Stimulated activated CD4-positive, alpha-beta T cell treated with anti-CD3 and anti-CD28 coated beads, Interleukin-4, amount 100 ng/mL, for 24 hours (primary cell): ENCODE data around the gene INSR.
A peak's percentile ranks its signal among the peaks of the same experiment; 100 is the strongest.
"Not testable (repeated sequence)": the region's sequence is repeated elsewhere in the genome, so short reads cannot be mapped to it uniquely, and the experiment has no call there.

ENCODE experiments used
- DNase-seq: peaks from one replicate; pipeline ENCODE4 v3.0.0-alpha.2; 2020

The INSR gene

DNA sequence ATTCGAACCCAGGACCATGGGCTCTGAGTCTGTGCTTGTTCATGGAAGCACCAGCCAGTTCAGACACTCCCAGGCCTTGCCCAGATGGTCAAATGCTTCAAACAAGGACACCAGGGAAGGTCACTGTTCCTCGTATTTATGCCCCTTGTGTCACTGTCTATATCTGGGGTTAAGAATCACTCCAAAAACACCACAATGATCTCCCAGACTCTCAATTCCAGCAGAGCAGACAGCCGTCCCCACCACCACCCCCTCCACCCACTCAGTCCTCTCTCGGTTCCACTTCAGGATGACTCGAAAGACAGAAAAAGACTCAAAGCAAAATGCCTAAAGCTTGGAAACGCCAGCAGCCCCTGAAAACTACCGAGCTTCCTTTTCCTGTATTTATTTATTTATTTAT lies 79.0 kb downstream of the INSR start:
- no peak for DNase-seq

DNA sequence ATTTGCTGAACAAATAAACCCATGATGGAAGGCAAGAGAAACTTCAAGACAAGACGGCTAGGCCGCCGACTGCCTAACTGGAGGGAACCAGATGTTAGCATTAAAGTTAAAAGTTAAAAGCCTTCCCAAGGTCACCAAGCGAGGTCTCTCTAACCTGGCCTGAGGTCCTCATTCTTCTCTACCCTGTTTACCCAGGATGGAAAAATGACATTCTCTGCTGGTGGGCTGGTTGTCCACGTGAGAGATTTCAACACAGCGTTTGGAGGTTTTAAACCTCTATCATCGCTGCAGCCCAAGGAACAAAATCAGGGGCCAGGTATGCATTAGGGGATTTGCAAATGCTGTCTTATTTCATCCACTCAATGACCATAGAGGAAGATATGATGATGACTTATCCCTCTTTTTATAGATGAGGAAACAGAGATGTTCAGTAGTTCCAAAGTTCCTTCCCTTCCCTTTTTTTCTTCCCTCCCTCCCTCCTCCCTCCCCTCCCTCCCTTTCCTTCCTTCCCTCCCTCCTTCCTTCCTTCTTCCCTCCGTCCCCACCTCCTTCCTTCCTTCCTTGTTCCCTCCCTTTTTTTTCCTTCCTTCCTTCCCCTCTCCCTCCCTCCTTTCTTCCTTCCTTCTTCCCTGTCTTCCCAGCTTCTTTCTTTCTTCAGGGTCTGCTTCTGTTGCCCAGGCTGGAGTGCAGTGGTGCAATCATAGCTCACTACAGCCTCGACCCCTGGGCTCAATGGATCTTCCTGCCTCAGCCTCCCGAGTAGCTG lies 79.7 kb downstream of the INSR start:
- no peak for DNase-seq

DNA sequence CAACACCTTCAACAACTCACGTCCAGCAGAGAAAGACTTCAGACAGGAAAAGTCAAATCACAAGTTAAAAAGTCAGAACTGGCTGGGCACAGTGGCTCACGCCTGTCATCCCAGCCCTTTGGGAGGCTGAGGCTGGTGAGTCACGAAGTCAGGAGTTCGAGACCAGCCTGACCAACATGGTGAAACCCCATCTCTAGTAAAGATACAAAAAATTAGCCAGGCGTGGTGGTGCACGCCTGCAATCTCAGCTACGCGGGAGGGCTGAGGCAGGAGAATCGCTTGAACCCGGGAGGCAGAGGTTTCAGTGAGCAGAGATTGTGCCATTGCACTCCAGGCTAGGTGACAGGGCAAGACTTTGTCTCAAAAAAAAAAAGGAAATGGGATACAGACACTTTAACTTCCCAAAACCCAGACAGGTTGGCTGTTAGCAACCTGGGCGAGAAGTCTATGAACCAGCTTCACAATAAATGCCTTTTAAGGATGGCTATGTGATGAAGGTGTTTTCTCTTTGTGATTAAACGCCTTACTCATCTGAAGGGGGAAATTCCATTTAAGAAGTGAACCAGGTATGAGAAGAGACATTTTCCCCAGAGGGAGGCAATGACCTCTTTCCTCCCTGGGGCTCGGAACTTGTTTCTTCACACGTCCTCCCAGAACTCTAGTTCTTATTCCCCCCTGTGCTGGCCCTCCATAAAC lies 80.4 kb downstream of the INSR start:
- DNase-seq = no peak

DNA sequence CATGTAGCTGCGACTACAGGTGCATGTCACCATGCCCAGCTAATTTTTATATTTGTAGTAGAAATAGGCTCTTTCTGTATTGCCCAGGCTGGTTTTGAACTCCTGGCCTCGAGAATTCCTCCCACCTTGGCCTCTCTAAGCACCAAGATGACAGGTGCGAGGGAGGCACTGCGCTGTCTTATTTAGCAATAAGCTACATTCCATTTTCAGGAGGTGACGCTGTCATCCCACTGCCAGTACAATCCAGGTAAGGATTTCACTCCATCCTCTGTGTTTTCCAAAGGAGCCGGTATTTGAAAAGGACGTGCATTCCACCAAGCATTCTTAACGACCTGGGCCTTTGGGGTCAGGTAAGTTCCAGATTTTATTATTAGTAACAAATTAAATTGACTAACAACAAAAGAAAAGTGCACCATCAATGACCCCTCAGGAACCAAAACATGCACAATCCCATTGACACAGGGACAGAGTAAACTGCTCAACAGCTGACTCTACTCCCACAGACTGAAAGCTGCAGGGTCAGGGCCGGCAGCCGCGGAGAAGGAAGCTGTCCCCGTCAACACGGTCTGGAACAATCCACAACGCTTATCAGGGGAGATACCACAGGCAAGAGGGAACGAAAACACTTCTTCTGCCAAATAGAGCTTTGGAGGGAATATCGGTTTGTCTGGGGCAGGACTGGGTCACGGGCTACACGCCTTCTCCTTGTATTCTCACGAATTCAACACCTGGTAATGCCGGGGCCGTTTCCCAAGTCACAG lies 82.8 kb downstream of the INSR start:
- no peak for DNase-seq

DNA sequence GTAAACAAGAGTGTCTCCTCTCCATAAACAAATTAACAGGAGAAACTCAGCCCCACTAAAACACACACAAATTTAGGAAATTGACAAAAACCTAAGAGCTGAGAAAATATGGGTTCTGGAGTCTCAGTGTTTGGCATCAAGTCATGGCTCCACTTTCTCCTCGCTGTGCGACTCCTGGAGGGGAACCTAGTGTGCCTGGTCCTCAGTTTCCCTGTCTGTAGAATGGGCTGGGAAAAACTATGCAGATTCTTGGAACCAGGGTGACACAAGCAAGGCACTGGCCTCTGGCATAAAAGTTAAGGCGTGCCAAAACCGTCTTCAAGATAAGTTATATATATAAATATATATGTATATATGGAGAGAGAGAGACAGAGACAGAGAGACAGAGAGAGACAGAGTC lies 83.9 kb downstream of the INSR start:
- no peak for DNase-seq

DNA sequence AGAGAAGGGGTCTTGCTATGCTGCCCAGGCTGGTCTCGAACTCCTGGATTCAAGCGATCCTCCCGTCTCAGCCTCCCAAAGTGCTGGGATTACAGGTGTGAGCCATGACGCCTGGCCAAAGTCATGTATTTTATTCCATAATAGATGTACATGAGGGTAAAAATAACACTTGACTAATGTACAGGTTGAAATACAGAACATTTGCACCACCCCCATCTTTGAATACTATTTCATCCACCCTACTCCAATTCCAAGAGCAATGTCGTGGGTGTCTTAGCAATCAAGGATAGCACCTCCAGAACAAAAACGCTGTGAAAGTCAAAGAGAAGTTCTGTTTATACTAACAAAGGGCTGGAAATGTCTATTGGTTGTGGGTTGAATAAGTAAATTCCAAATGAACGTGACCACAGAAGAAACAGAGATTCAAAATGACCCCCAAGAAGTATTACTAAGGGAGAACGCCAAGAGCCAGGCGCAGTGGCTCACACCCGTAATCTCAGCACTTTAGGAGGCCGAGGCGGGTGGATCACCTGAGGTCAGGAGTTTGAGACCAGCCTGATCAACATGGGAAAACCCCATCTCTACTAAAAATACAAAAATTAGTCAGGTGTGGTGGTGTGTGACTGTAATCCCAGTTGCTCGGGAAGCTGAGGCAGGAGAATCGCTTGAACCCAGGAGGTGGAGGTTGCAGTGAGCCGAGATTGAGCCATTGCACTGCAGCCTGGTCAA lies 84.5 kb downstream of the INSR start:
- not testable (repeated sequence) for DNase-seq

DNA sequence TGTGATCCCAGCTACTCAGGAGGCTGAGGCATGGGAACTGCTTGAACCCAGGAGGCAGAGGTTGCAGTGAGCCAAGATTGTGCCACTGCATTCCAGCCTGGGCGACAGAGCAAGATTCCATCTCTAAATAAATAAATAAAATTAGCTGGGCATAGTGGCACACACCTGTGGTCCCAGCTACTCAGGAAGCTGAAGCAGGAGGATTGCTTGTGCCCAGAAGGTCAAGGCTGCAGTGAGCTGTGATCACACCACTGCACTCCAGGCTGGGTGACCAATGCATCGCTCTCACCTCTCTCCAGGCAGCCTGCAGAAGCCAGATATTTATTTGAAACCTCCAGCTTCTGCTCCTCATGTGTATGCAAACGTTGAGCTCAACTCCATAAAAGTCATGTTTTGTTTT lies 85.2 kb downstream of the INSR start:
- not testable (repeated sequence) for DNase-seq

DNA sequence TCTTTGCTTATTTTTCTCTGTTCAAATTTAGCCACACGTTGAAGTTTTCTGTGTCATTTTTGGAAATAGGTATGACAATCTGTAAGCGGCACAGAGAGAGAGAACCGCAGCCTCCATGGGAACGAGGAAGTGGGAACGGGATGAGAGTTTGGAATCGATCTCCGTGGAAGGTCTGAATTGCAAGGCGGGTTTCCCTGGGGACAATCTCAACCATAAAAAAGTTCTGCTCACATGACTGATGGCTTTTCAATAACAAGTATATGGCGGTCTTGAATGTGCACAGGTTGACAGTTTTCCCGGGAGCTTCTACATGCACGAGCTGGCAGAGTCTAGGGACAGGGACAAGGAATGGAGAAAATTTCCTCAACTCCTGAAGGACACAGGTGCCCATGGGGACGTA lies 90.9 kb downstream of the INSR start:
- no peak for DNase-seq

DNA sequence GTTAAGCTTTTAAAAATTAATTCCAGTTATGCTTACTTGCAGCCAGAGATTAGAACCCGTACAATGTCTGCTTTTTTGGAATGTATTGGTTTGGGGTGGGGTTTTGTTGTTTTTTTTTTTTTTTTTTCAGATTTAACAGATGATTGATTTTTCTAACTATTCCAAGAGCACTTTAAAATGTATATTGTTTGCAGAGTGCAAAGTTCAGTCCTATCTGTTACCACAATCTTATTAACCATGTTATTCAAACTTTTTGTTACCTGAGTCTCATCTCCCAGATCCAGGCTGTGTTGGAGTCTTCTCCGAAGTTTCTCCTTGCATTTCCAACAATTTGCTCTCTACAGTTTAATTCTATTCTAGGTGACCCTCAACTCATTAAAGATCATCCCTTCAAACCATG lies 91.3 kb downstream of the INSR start:
- DNase-seq = no peak

DNA sequence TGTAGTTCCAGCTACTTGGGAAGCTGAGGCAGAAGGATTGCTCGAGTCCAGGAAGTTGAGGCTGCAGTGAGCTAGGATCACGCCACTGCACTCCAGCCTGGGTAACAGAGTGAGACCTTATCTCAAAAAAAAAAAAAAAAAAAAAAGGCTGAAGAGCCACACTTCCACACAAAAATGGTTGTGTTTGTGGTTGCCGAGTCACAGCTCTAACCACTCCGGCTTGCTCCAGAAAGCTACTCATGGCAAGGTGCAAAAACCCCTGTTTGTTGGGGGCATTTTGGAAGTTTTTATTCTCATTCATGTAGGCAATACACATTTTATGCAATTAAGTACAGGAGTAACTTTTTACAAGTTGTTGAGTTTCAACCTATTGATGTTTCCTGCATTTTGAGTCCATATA lies 93.5 kb downstream of the INSR start:
- DNase-seq = no peak

DNA sequence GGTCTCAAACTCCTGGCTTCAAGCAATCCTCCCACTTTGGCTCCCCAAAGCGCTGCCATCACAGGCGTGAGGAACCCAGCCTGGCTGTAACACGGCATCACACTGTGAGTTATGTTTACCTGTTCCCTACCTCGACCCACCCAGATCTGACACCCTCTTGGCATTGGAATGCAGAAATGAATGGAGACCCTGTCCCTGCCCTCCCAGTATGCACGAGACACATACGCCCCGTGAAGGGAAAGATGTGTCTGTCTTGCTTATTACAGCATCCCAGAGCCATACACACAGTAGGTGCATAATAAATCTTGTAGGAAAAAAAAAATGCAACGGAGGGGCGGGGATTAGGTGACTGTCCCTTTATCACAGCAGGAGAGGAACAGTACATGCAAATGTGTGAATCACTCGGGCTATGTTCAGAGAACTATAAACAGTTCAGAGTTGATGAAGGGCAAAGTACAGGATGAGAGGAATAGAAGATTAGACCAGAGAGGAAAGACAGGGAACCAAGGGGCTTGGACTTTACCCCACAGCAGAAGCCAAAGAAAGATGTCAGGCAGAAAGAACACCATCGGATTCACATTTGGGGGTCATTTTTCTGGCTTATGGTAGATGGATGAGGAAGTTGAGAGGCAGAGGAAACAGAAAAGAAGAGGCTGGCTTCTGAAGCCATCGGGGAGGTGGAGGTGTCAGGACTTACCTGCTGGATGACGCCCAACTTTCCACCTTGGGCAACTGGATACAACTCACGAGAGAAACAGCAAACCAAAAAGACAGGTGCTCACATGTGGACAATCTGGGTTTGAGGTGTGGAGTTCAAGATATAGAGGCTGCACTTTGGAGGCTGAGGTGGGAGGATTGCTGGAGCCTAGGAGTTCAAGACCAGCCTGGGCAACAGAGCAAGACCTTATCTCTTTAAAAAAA lies 94.3 kb downstream of the INSR start:
- DNase-seq = no peak

DNA sequence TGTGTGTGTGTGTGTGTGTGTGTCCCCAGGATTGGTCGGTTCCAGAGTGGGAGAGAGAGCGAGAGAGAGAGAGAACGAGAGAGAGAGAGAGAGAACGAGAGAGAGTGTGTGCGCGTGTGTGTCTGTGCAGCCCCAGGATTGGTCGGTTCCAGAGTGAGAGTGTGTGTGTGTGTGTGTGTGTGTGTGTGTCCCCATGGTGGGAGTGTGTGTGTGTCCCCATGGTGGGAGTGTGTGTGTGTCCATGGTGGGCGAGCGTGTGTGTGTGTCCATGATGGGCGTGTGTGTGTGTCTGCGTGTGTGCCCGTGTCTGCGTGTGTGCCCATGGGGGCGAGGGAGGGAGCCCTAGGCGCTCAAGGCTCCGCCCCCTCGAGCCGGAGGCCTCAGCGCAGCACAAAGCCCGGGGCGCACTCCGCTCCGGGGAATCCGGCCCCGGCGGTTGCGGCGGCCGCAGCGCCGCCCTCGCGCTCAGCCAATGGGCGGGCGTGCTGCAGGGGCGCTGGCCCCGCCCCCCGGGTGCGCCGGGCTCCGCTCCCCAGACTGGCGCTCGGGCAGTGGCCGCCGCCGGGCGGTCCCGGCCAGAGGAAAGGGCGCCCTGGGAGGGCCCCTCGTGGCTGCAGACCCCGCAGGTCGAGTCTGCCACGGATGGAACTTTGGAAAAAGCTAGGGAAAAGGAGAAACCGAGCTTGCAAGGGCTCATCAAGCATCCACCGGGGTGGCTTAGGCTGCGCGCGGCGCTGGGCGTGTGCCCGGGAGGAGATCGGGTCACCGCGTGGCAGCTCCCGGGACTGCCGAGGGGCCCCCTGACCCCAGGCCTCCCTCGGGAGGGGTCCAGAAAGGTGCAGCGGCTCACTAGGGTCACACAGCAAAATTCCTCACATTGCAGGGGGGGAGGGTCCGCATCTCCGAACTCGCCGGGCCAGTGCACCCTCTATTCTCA lies 96.2 kb downstream of the INSR start:
- DNase-seq = peak; percentile 87

DNA sequence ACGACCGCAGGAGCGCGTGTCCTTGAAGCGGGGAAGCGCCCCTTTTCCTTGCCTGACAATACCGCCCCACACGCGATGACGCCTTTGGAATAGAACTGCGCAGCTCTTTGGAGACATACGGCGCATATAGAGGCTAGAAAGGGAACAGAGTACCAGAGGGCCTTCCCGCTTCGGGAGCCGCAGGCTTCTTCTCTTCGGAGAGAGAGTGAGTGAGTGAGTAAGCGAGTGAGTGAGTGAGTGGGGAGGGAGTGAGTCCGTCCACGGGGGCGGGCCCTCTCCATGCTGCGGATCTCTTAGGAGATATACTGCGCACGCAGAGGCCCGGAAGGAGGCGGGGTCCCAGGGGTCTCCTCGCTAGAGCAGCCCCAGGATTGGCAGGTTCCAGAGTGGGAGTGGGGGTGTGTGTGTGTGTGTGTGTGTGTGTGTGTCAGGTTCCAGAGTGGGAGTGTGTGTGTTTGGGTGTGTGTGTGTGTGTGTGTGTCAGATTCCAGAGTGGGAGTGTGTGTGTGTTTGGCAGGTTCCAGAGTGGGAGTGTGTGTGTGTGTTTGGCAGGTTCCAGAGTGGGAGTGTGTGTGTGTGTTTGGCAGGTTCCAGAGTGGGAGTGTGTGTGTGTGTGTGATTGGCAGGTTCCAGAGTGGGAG lies 97.0 kb downstream of the INSR start:
- peak; percentile 92 for DNase-seq

DNA sequence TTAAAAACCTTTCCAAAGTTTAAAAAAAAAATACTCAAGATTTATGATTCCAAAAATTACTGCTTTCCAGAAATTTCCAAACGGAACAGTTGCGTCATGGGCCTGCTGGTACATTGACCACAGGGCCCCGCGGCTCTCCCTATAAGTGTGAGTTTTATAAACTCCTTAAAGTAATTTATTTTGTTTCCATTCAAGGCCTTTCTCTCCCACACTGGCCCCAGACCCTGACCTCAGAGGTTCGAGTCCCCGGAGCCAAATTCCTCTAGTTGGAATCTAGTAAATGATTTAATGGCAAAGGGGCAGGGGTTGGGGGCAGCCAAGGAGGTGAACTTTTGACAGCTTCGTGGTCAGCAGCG lies 97.5 kb downstream of the INSR start:
- no peak for DNase-seq

DNA sequence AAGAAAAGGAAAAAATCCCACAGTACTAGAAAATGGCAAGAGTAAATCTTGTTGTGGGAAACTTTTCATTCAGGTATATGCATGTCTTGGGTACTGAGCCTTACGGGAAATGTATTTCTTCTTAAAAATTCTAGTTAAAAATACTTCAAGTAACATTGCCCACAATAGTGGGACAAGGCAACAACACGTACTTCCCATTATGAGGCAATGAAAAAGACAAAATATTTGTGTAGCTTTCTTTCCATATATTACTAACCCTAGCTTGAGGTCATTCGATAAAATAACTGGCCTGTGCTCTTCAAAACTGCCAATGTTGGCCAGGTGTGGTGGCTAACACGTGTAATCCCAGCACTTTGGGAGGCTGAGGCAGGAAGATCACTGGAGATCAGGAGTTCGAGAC lies 99.2 kb downstream of the INSR start:
- DNase-seq = no peak

DNA sequence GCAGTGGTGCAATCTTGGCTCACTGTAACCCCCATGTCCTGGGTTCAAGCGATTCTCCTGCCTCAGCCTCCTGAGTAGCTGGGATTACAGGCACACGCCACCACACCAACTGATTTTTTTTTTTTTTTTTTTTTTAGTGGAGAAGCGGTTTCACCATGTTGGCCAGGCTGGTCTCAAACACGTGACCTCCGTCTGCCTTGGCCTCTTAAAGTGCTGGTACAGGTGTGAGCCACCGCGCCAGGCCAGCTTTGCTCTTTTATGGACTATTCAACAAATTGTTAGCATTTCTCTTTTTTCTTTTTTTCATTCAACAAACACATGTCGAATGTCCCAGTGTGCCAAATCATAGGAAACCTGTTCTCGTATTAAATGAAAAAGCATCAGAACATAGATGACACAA lies 99.6 kb downstream of the INSR start:
- no peak for DNase-seq

DNA sequence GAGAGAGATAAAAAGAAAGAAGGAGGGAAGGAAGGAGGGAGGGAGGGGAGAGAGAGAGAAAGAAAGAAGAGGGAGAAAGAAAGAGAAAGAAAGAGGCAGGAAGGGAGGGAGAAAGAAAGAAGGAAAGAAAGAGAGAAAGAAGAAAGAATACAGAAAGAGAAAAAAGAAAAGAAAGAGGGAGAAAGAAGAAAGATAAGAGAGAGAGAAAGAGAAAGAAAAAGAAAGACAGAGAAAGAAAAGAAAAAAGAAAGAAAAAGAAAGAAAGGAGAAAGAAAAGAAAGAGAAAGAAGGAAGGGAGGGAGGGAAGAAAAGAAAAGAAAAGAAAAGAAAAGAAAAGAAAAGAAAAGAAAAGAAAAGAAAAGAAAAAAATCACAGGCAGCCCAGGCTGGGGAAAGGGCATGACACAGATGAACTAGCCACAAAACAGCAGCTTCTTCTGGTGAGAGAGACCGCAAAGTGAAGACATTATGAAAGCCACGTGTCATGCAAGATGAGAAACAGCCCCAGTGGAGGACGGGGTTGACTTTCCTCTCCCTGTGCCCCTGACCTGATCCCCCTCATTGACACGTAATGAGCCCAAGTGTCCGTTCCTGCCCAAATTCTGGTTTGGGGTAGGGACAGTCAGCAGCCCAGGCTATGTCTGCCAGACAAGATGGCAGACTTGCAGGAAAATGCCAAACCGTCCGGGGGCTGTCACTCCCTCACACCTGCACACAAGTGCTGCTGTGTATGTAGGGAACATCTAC lies 102.1 kb downstream of the INSR start:
- DNase-seq = peak; percentile 55

DNA sequence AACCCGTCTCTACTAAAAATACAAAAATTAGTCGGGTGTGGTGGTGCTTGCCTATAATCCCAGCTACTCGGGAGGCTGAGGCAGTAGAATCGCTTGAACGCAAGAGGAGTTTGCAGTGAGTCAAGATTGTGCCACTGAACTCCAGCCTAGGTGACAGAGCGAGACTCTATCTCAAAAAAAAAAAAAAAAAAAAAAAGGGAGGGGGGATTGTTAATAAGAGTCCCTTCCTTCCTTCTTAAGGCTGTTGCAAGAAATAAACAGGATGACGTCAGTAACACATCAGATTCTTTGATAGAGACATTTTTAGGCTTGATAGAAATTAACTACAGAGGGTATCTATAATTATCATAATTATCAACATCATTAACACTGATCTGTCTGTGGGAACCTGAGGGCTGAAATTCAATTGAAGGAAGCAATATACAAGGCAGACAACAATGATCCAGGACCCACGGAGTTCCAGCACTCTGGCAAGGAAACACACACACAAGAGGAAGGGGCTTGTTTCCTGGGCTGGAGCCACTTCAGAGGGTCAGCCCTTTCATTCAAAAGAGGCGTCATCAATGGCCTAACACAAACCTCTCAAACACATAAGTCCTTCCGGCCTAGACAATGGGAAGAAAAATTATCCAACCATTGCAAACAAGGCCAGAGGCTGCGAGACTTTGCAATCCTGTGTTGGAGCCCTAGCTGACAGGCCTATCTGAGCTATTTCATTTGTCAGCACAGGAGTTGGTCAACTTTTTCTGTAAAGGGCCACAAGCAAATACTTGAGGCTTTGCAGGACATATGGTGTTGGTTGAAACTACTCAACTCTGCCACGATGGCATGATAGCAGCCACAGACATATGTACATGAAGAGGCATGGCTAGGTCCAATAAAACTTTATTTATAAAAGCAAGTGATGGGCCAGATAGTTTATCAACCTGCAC lies 105.2 kb downstream of the INSR start:
- no peak for DNase-seq
